Liver (tissue), 9 donors: Measurements from ENCODE around the gene PREX1. TPM values are rescaled to one million over a fixed set of nuclear protein-coding genes. Genes with fewer than 3 reads are reported as not detected.
A peak's percentile ranks its signal among the peaks of the same experiment; 100 is the strongest.

Source experiments
- DNase-seq: peaks from one replicate; pipeline ENCODE4 v3.0.0-alpha.2; 2017; ENCODE audit warnings: low spot score
- H3K27ac ChIP-seq, 2 donors: one replicate each; pipeline ENCODE4 v1.7.0; 2013; ENCODE audit warnings: inconsistent platforms in 2 of 2, low read length in 2 of 2, control low read depth in 1 of 2, low read depth in 1 of 2, mild to moderate bottlenecking in 1 of 2
- H3K27me3 ChIP-seq, 4 donors: one replicate each; pipeline versions ENCODE4 v1.6.1 to v1.7.0; 2013; ENCODE audit warnings: low read length in 3 of 4, inconsistent platforms in 1 of 4, mild to moderate bottlenecking in 1 of 4, moderate library complexity in 1 of 4; ENCODE audit not compliant: control insufficient read depth in 4 of 4, insufficient read depth in 4 of 4
- H3K36me3 ChIP-seq, 4 donors: one replicate each; pipeline versions ENCODE4 v1.6.1 to v1.7.0; 2013; ENCODE audit warnings: low read length in 3 of 4, mild to moderate bottlenecking in 3 of 4, low read depth in 1 of 4, moderate library complexity in 1 of 4; ENCODE audit not compliant: control insufficient read depth in 4 of 4, insufficient read depth in 3 of 4
- H3K4me1 ChIP-seq, 4 donors: one replicate each; pipeline versions ENCODE4 v1.6.1 to v1.7.0; 2013; ENCODE audit warnings: low read length in 3 of 4, mild to moderate bottlenecking in 3 of 4, moderate library complexity in 1 of 4; ENCODE audit not compliant: control insufficient read depth in 4 of 4, insufficient read depth in 4 of 4
- H3K4me3 ChIP-seq, 3 donors: one replicate each; pipeline versions ENCODE4 v1.6.1 to v1.7.0; 2013; ENCODE audit warnings: low read length in 3 of 3, control low read depth in 1 of 3, low read depth in 1 of 3, mild to moderate bottlenecking in 1 of 3
- H3K9ac ChIP-seq, 2 donors: one replicate each; pipeline ENCODE4 v1.7.0; 2013; ENCODE audit warnings: low read length in 2 of 2, mild to moderate bottlenecking in 2 of 2, moderate library complexity in 2 of 2, control low read depth in 1 of 2, low read depth in 1 of 2
- H3K9me3 ChIP-seq, 4 donors: one replicate each; pipeline versions ENCODE4 v1.6.1 to v1.7.0; 2013; ENCODE audit warnings: low read length in 3 of 4; ENCODE audit not compliant: control insufficient read depth in 4 of 4
- ATF3 ChIP-seq: IDR thresholded peaks from 2 replicates; pipeline ENCODE4 v1.6.1; 2016; ENCODE audit warnings: antibody characterized with exemption
- CTCF ChIP-seq: fragments of 150-350 bp; IDR thresholded peaks from 2 replicates; pipeline ENCODE4 v1.5.1; 2017; ENCODE audit warnings: improper control_type of control experiment, low read depth, low read length; ENCODE audit not compliant: missing input control
- EGR1 ChIP-seq, 2 donors: IDR thresholded peaks; 2 replicates each; pipeline ENCODE4 v1.6.1; 2016 to 2018; ENCODE audit warnings: antibody characterized with exemption in 2 of 2, low read depth in 2 of 2
- FOXA1 ChIP-seq: IDR thresholded peaks from 2 replicates; pipeline ENCODE4 v1.6.1; 2016; ENCODE audit warnings: antibody characterized with exemption
- FOXA2 ChIP-seq: IDR thresholded peaks from 2 replicates; pipeline ENCODE4 v1.6.1; 2016; ENCODE audit warnings: antibody characterized with exemption
- GABPA ChIP-seq, 2 donors: IDR thresholded peaks in 1 of 2; conservative IDR thresholded peaks in 1 of 2; 2 replicates each; pipeline ENCODE4 v1.6.1; 2016; ENCODE audit warnings: antibody characterized with exemption in 2 of 2, mild to moderate bottlenecking in 1 of 2, moderate library complexity in 1 of 2
- HNF4A ChIP-seq, 2 donors: conservative IDR thresholded peaks; 2 replicates each; pipeline ENCODE4 v1.6.1; 2016; ENCODE audit warnings: antibody characterized with exemption in 2 of 2, mild to moderate bottlenecking in 2 of 2
- HNF4G ChIP-seq: IDR thresholded peaks from 2 replicates; pipeline ENCODE4 v1.6.1; 2016; ENCODE audit warnings: antibody characterized with exemption
- JUND ChIP-seq, 2 donors: IDR thresholded peaks; 2 replicates each; pipeline ENCODE4 v1.6.1; 2016; ENCODE audit warnings: antibody characterized with exemption in 2 of 2
- MAX ChIP-seq: IDR thresholded peaks from 2 replicates; pipeline ENCODE4 v1.6.1; 2016; ENCODE audit warnings: antibody characterized with exemption
- NR2F2 ChIP-seq: IDR thresholded peaks from 2 replicates; pipeline ENCODE4 v1.6.1; 2016; ENCODE audit warnings: antibody characterized with exemption
- RAD21 ChIP-seq, 2 donors: IDR thresholded peaks; 2 replicates each; pipeline ENCODE4 v1.6.1; 2016; ENCODE audit warnings: antibody characterized with exemption in 2 of 2, mild to moderate bottlenecking in 2 of 2
- REST ChIP-seq: IDR thresholded peaks from 2 replicates; pipeline ENCODE4 v1.6.1; 2016; ENCODE audit warnings: antibody characterized with exemption, mild to moderate bottlenecking
- RXRA ChIP-seq, 2 donors: IDR thresholded peaks; 2 replicates each; pipeline ENCODE4 v1.6.1; 2017 to 2018; ENCODE audit warnings: antibody characterized with exemption in 2 of 2, mild to moderate bottlenecking in 1 of 2
- SP1 ChIP-seq: IDR thresholded peaks from 2 replicates; pipeline ENCODE4 v1.6.1; 2018; ENCODE audit warnings: antibody characterized with exemption, mild to moderate bottlenecking
- TAF1 ChIP-seq: conservative IDR thresholded peaks from 2 replicates; pipeline ENCODE4 v1.6.1; 2016; ENCODE audit warnings: antibody characterized with exemption, mild to moderate bottlenecking
- YY1 ChIP-seq: IDR thresholded peaks from 2 replicates; pipeline ENCODE4 v1.6.1; 2016; ENCODE audit warnings: antibody characterized with exemption, mild to moderate bottlenecking
- ZBTB33 ChIP-seq: IDR thresholded peaks from 2 replicates; pipeline ENCODE4 v1.6.1; 2016; ENCODE audit warnings: antibody characterized with exemption
- WGBS: extraction: QIAGEN DNeasy Blood & Tissue Kit; methylation state at CpG from one replicate; pipeline ENCODE4 v1.1.7; 2013; 5-methylcytosine and 5-hydroxymethylcytosine counted together
- polyA plus RNA-seq, 2 donors: library from polyadenylated mRNA; stranded (reverse) in 1 of 2; unstranded in 1 of 2; fragments of 200-250 nt in 1 of 2; fragments of >200 nt in 1 of 2; fragmentation: Nextera tagmentation in 1 of 2; extraction: Ambion mirVana in 1 of 2; gene quantifications; one replicate each; pipeline versions ENCODE4 v1.2.1 to v1.2.3, GENCODE V29; 2013 to 2015
- total RNA-seq, 2 donors: library from RNA; depleted of rRNA; stranded (reverse); fragments of >200 nt; gene quantifications; one replicate each; pipeline ENCODE4 v1.2.3, GENCODE V29; 2014
- donor health status: healthy.
- donor health status: healthy.
- donor health status: healthy.
- donor health status: healthy.
- donor health status: healthy.

The PREX1 gene
- total and polyA plus RNA-seq, 4 donors, result 2.2 to 18.0 (median 10.8) TPM

GRCh38 chr20:48791014-48791413, 36.8 kb downstream of the PREX1 start:
- no peak overlapping the region for H3K4me3 ChIP-seq
- no peak overlapping the region for H3K9ac ChIP-seq
- no peak for TF ChIP-seq GABPA (IDR thresholded peaks at IDR 0.05 in 1 of 2, conservative IDR thresholded peaks at IDR 0.05 in 1 of 2)
- peak; percentile 46 to 48 for TF ChIP-seq RXRA (IDR thresholded peaks at IDR 0.05)
- no peak for TF ChIP-seq JUND (IDR thresholded peaks at IDR 0.05)
- TF ChIP-seq MAX, result no peak
- peak; percentile 96 for TF ChIP-seq FOXA2
- TF ChIP-seq NR2F2, result no peak
- TF ChIP-seq REST, result peak; percentile 55
- TF ChIP-seq HNF4G, result no peak
- peak; percentile 74 for TF ChIP-seq FOXA1
- TF ChIP-seq TAF1, result no peak
- TF ChIP-seq CTCF, result peak; percentile 20
- TF ChIP-seq SP1, result peak; percentile 27
- TF ChIP-seq ATF3, result no peak
- no peak for TF ChIP-seq EGR1 (IDR thresholded peaks at IDR 0.05; ENCODE audit: low read depth in 2 of 2)
- peak; percentile 2 for TF ChIP-seq ZBTB33
- TF ChIP-seq HNF4A (conservative IDR thresholded peaks at IDR 0.05), result no peak
- TF ChIP-seq YY1, result no peak
- TF ChIP-seq RAD21 (IDR thresholded peaks at IDR 0.05), result peak; percentile 45 to 70
- no peaks in the 10 kb centered on the region for H3K9me3 ChIP-seq
- H3K27me3 ChIP-seq, result peaks cover 0 to 7% (median 1%) of the 10 kb centered on the region in 4 donors
- peak overlapping the region; percentile 68 to 84 for H3K27ac ChIP-seq
- no peaks in the 10 kb centered on the region for H3K36me3 ChIP-seq
- DNase-seq, result no peak
- WGBS, result 22% methylated on average over 11 of the region's 11 CpGs
- peaks cover 9 to 27% (median 20%) of the 10 kb centered on the region in 4 donors for H3K4me1 ChIP-seq
